C4-2B (cell line): ENCODE measurements around the gene EHBP1L1.

Experiments
- ZFX ChIP-seq: fragments of 450-650 bp; IDR thresholded peaks from 2 replicates; pipeline ENCODE4 v1.6.1; 2017
- TF ChIP-seq, protein P1 (sequence below): fragments of 450-650 bp; conservative IDR thresholded peaks from 2 replicates; pipeline ENCODE4 v1.5.1; 2017; ENCODE audit warnings: mild to moderate bottlenecking

DNA sequence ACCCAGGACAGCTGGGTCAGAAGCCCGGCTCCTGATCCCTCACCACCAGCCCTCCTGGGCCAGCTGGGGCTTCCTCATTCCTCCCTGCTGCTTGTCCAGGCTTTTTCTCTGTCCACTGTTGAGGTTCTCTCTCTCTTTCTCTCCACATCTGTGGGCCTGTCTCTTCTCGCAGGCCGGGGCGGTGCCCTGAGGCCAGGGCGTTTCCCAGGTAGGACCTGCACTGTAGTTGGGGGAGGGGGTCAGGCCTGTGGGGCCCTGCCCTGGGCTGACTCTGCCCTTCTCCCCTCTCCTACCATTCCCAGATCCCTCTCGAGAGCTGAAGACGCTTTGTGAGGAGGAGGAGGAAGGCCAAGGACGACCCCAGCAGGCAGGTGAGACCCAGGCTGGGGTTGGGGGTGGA lies 4.9 kb downstream of the EHBP1L1 start:
- TF ChIP-seq, protein P1, sequence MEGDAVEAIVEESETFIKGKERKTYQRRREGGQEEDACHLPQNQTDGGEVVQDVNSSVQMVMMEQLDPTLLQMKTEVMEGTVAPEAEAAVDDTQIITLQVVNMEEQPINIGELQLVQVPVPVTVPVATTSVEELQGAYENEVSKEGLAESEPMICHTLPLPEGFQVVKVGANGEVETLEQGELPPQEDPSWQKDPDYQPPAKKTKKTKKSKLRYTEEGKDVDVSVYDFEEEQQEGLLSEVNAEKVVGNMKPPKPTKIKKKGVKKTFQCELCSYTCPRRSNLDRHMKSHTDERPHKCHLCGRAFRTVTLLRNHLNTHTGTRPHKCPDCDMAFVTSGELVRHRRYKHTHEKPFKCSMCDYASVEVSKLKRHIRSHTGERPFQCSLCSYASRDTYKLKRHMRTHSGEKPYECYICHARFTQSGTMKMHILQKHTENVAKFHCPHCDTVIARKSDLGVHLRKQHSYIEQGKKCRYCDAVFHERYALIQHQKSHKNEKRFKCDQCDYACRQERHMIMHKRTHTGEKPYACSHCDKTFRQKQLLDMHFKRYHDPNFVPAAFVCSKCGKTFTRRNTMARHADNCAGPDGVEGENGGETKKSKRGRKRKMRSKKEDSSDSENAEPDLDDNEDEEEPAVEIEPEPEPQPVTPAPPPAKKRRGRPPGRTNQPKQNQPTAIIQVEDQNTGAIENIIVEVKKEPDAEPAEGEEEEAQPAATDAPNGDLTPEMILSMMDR: no peak
- TF ChIP-seq ZFX: no peak
